Ovary (tissue), 9 donors: ENCODE data around the gene KHDRBS2. TPM values are rescaled to one million over a fixed set of nuclear protein-coding genes. Genes with fewer than 3 reads are reported as not detected.

Experiments
- DNase-seq, 5 donors: peaks; one replicate each; pipeline ENCODE4 v3.0.0-alpha.2; 2019 to 2020
- H3K27ac ChIP-seq, 2 donors: fragments of 200-600 bp; one replicate each; pipeline versions ENCODE4 v1.5.1 to v1.8.0; 2019 to 2022
- H3K27me3 ChIP-seq: fragments of 200-600 bp; one replicate; pipeline ENCODE4 v1.8.0; 2022
- H3K36me3 ChIP-seq: fragments of 200-600 bp; sonication (generic); one replicate; pipeline ENCODE4 v1.5.1; 2019
- H3K4me1 ChIP-seq: one replicate; pipeline ENCODE4 v1.8.1; 2013; ENCODE audit warnings: mild to moderate bottlenecking, moderate library complexity; ENCODE audit not compliant: insufficient read depth
- H3K4me3 ChIP-seq: fragments of 200-600 bp; sonication (generic); one replicate; pipeline ENCODE4 v1.5.1; 2017
- H3K9me3 ChIP-seq, 2 donors: fragments of 200-600 bp in 1 of 2; sonication (generic) in 1 of 2; one replicate each; pipeline versions ENCODE4 v1.5.1 to v1.8.1; 2013 to 2019; ENCODE audit warnings: mild to moderate bottlenecking in 1 of 2, moderate library complexity in 1 of 2
- CTCF ChIP-seq, 3 donors: fragments of 450-650 bp in 2 of 3; fragments of 200-600 bp in 1 of 3; IDR thresholded peaks; one replicate each; pipeline versions ENCODE4 v1.5.1 to v1.8.0; 2016 to 2022; ENCODE audit warnings: antibody characterized with exemption in 3 of 3, mild to moderate bottlenecking in 1 of 3
- EP300 ChIP-seq: sonication (generic); formaldehyde crosslinking; IDR thresholded peaks from one replicate; pipeline ENCODE4 v1.6.1; 2017; ENCODE audit warnings: antibody characterized with exemption
- POLR2A ChIP-seq: fragments of 450-650 bp; IDR thresholded peaks from one replicate; pipeline ENCODE4 v1.6.1; 2017; ENCODE audit warnings: antibody characterized with exemption, mild to moderate bottlenecking, moderate library complexity
- WGBS, 3 donors: extraction: QIAGEN DNeasy Blood & Tissue Kit in 1 of 3; methylation state at CpG; one replicate each; pipeline versions ENCODE4 v1.1.5 to v1.1.7; 2013 to 2017; 5-methylcytosine and 5-hydroxymethylcytosine counted together
- intact Hi-C, 4 donors: fragments of 100-400 bp; cut with DNase I; formaldehyde crosslinking; loops; one replicate each; pipeline versions ENCODE4 v1.11.0 to v1.15.1; 2022 to 2023
- polyA plus RNA-seq, 2 donors: library from polyadenylated mRNA; stranded (reverse); fragments of 200-250 nt in 1 of 2; fragments of 350-450 nt in 1 of 2; fragmentation: Illumina TruSeq in 1 of 2; extraction: RNeasy Lipid Tissue Mini Kit (QIAGEN cat#74804) in 1 of 2; gene quantifications; one replicate each; pipeline ENCODE4 v1.2.3, GENCODE V29; 2013 to 2014
- total RNA-seq, 7 donors: library from RNA; depleted of rRNA in 2 of 7; stranded (reverse); fragments of >200 nt in 2 of 7; fragmentation: NEBNext Ultra II Directional in 3 of 7; extraction: Animal tissue kit (Norgen Biotek cat#: 25700) in 3 of 7; gene quantifications; one replicate each; pipeline versions ENCODE4 v1.1.0 to v1.2.4, GENCODE V29; 2016 to 2023
- donor health status: DM: no; HTN: no; CAD: no; lungs with moderate emphysema.
- donor health status: DM: no; HTN: no; CAD: no.
- donor health status: Bipolar disorder and iron deficiency.
- donor health status: DM: yes; HTN: yes; CAD: no.
- donor health status: DM: no; HTN: no; CAD: no.
- donor health status: DM: yes; HTN: yes; CAD: no.

The KHDRBS2 gene
- total and polyA plus RNA-seq, 9 donors, result 0.07 to 2.2 (median 0.23) TPM; not detected in 3

- TF ChIP-seq POLR2A, result no peak
- no peak for TF ChIP-seq CTCF (IDR thresholded peaks at IDR 0.05)
- no peak for TF ChIP-seq EP300
- no peaks in the 10 kb centered on the region for H3K9me3 ChIP-seq
- 74 to 83% (median 79%) methylated on average over 3 of the region's 3 CpGs for WGBS, 3 donors
- H3K27ac ChIP-seq, result no peak overlapping the region
- intact Hi-C loops, result no loop called here
- DNase-seq, result no peak
- no peaks in the 10 kb centered on the region for H3K4me1 ChIP-seq
- no peak overlapping the region for H3K4me3 ChIP-seq
- H3K36me3 ChIP-seq, result no peaks in the 10 kb centered on the region
- H3K27me3 ChIP-seq, result no peaks in the 10 kb centered on the region
Observed at GRCh38 chr6:62089781-62090180, 196.2 kb downstream of the KHDRBS2 start.

- Histone ChIP-seq H3K27ac (no peak overlapping the region), H3K36me3 (no peaks in the 10 kb centered on the region), H3K4me1 (no peaks in the 10 kb centered on the region), H3K4me3 (no peak overlapping the region), H3K27me3 (no peaks in the 10 kb centered on the region), H3K9me3 (no peaks in the 10 kb centered on the region)
- intact Hi-C loops, result no loop called here
- DNase-seq, result no peak
- 28 to 48% (median 33%) methylated on average over 2 of the region's 2 CpGs for WGBS, 3 donors
- TF ChIP-seq POLR2A, result no peak
- no peak for TF ChIP-seq CTCF (IDR thresholded peaks at IDR 0.05)
- no peak for TF ChIP-seq EP300
Observed at GRCh38 chr6:62086047-62086446, 200.0 kb downstream of the KHDRBS2 start.

- no peak overlapping the region for H3K4me3 ChIP-seq
- intact Hi-C loops, result no loop called here
- no peaks in the 10 kb centered on the region for H3K4me1 ChIP-seq
- no peaks in the 10 kb centered on the region for H3K27me3 ChIP-seq
- no peak overlapping the region for H3K27ac ChIP-seq
- no peaks in the 10 kb centered on the region for H3K9me3 ChIP-seq
- DNase-seq, result no peak
- TF ChIP-seq EP300 (no peak), CTCF (IDR thresholded peaks at IDR 0.05) (no peak), POLR2A (no peak)
- 85 to 90% (median 89%) methylated on average over 2 of the region's 2 CpGs for WGBS, 3 donors
- no peaks in the 10 kb centered on the region for H3K36me3 ChIP-seq
Observed at GRCh38 chr6:62075869-62076268, 210.2 kb downstream of the KHDRBS2 start.

GRCh38 chr6:62059901-62060300 is 226.1 kb downstream of the KHDRBS2 start:
- DNase-seq, result no peak
- no peaks in the 10 kb centered on the region for H3K4me1 ChIP-seq
- H3K4me3 ChIP-seq, result no peak overlapping the region
- H3K9me3 ChIP-seq, result no peaks in the 10 kb centered on the region
- WGBS, 3 donors, result 82 to 86% (median 85%) methylated on average over 3 of the region's 3 CpGs
- no peak overlapping the region for H3K27ac ChIP-seq
- no peaks in the 10 kb centered on the region for H3K27me3 ChIP-seq
- TF ChIP-seq CTCF (IDR thresholded peaks at IDR 0.05), result no peak
- TF ChIP-seq POLR2A, result no peak
- TF ChIP-seq EP300, result no peak
- no peaks in the 10 kb centered on the region for H3K36me3 ChIP-seq
- intact Hi-C loops, result no loop called here

GRCh38 chr6:62057300-62057699 is 228.7 kb downstream of the KHDRBS2 start:
- TF ChIP-seq EP300 (no peak), POLR2A (no peak)
- no peak overlapping the region for H3K4me3 ChIP-seq

More at GRCh38 chr6:62057300-62057699, 228.7 kb downstream of the KHDRBS2 start:
- DNase-seq, result no peak
- no peaks in the 10 kb centered on the region for H3K4me1 ChIP-seq
- H3K27me3 ChIP-seq, result no peaks in the 10 kb centered on the region
- no peaks in the 10 kb centered on the region for H3K36me3 ChIP-seq
- intact Hi-C loops, result no loop called here
- H3K27ac ChIP-seq, result no peak overlapping the region
- no peaks in the 10 kb centered on the region for H3K9me3 ChIP-seq
